HepG2 (cell line): ENCODE measurements around the gene HK3.

Experiments used
- ARID3A ChIP-seq: IDR thresholded peaks from 2 replicates; pipeline ENCODE4 v1.6.1; 2012; ENCODE audit warnings: low read depth, low read length, improper control_type of control experiment
- CBX5 ChIP-seq: sonication (generic); formaldehyde crosslinking; IDR thresholded peaks from 2 replicates; pipeline ENCODE4 v1.4.0; 2020; ENCODE audit warnings: missing genetic modification reagents, borderline replicate concordance
- CTCF ChIP-seq: sonication (generic); formaldehyde crosslinking; IDR thresholded peaks from 2 replicates; pipeline ENCODE4 v1.5.0; 2020; ENCODE audit warnings: mild to moderate bottlenecking, missing genetic modification reagents, moderate library complexity
- FOXA1 ChIP-seq, 2 experiments: fragments of 450-650 bp in 1 of 2; sonication (generic) in 1 of 2; formaldehyde crosslinking in 1 of 2; IDR thresholded peaks; 2 replicates each; pipeline versions ENCODE4 v1.4.0 to v1.6.1; 2016 to 2020; ENCODE audit warnings: missing genetic modification reagents in 1 of 2
- HDAC1 ChIP-seq: sonication (generic); formaldehyde crosslinking; IDR thresholded peaks from 2 replicates; pipeline ENCODE4 v1.5.1; 2020; ENCODE audit warnings: mild to moderate bottlenecking, missing genetic modification reagents
- HNRNPK ChIP-seq: fragments of 200-400 bp; formaldehyde crosslinking; IDR thresholded peaks from 2 replicates; pipeline ENCODE4 v1.6.1; 2018; ENCODE audit warnings: low read length, low read depth, moderate library complexity, mild to moderate bottlenecking; ENCODE audit not compliant: poor library complexity, severe bottlenecking
- NFRKB ChIP-seq: fragments of 450-650 bp; IDR thresholded peaks from 2 replicates; pipeline ENCODE4 v1.6.1; 2017
- TAF1 ChIP-seq: sonication (generic); formaldehyde crosslinking; IDR thresholded peaks from 2 replicates; pipeline ENCODE4 v1.4.0; 2020; ENCODE audit warnings: missing genetic modification reagents
- USF2 ChIP-seq, 2 experiments: sonication (generic) in 1 of 2; formaldehyde crosslinking in 1 of 2; IDR thresholded peaks; 2 replicates each; pipeline versions ENCODE4 v1.5.1 to v1.6.1; 2011 to 2020; ENCODE audit warnings: borderline replicate concordance in 1 of 2, low read depth in 1 of 2, low read length in 1 of 2, mild to moderate bottlenecking in 1 of 2, missing genetic modification reagents in 1 of 2, moderate library complexity in 1 of 2
- YY1 ChIP-seq: IDR thresholded peaks from 2 replicates; pipeline ENCODE4 v1.6.1; 2011; ENCODE audit warnings: low read length, low read depth, moderate library complexity, mild to moderate bottlenecking; ENCODE audit not compliant: insufficient read depth, insufficient replicate concordance
- ZBTB1 ChIP-seq: sonication (generic); formaldehyde crosslinking; IDR thresholded peaks from 2 replicates; pipeline ENCODE4 v1.4.0; 2020; ENCODE audit warnings: missing genetic modification reagents, borderline replicate concordance
- ZBTB2 ChIP-seq: sonication (generic); formaldehyde crosslinking; IDR thresholded peaks from 2 replicates; pipeline ENCODE4 v1.8.0; 2022; ENCODE audit warnings: low read depth, missing genetic modification reagents
- ZFX ChIP-seq: sonication (generic); formaldehyde crosslinking; IDR thresholded peaks from 2 replicates; pipeline ENCODE4 v1.4.0; 2020; ENCODE audit warnings: mild to moderate bottlenecking, low read depth, missing genetic modification reagents, moderate library complexity
- ZNF432 ChIP-seq: sonication (generic); formaldehyde crosslinking; IDR thresholded peaks from 2 replicates; pipeline ENCODE4 v1.5.0; 2020; ENCODE audit warnings: missing genetic modification reagents, mild to moderate bottlenecking, borderline replicate concordance

GRCh38 chr5:176835918-176836317, 63.2 kb downstream of the HK3 start:
- TF ChIP-seq TAF1 (CRISPR knock-in tag) (no peak), NFRKB (no peak), CTCF (CRISPR knock-in tag) (no peak), ZBTB2 (no peak), ZFX (CRISPR knock-in tag) (no peak), FOXA1 (IDR thresholded peaks at IDR 0.05) (no peak), FOXA1 (CRISPR knock-in tag; IDR thresholded peaks at IDR 0.05) (no peak), CBX5 (CRISPR knock-in tag) (no peak), ZBTB1 (CRISPR knock-in tag) (no peak), ZNF432 (CRISPR knock-in tag) (no peak), HDAC1 (CRISPR knock-in tag) (no peak), USF2 (IDR thresholded peaks at IDR 0.05; ENCODE audit: low read depth, low read length) (no peak), USF2 (CRISPR knock-in tag; IDR thresholded peaks at IDR 0.05; ENCODE audit: borderline replicate concordance) (no peak), YY1 (no peak), HNRNPK (no peak), ARID3A (no peak)
